B cell (primary cell): ENCODE data around the gene CPNE2.

Source experiments
- CTCF ChIP-seq: fragments of 200-600 bp; IDR thresholded peaks from one replicate; pipeline ENCODE4 v1.8.0; 2022; ENCODE audit warnings: antibody characterized with exemption, mild to moderate bottlenecking
- EZH2 ChIP-seq: IDR thresholded peaks from 2 replicates; pipeline ENCODE4 v1.6.1; 2012; ENCODE audit warnings: borderline replicate concordance, low read depth, mild to moderate bottlenecking, moderate library complexity, low read length; ENCODE audit not compliant: insufficient read depth, poor library complexity, severe bottlenecking

- TF ChIP-seq CTCF (no peak), EZH2 (no peak)
Measured at GRCh38 chr16:57054338-57054737, 38.0 kb upstream of the CPNE2 start.
